ENCODE data around the gene MUC20.
"Not testable (repeated sequence)": the region's sequence is repeated elsewhere in the genome, so short reads cannot be mapped to it uniquely, and the experiment has no call there.

The MUC20 gene

DNA sequence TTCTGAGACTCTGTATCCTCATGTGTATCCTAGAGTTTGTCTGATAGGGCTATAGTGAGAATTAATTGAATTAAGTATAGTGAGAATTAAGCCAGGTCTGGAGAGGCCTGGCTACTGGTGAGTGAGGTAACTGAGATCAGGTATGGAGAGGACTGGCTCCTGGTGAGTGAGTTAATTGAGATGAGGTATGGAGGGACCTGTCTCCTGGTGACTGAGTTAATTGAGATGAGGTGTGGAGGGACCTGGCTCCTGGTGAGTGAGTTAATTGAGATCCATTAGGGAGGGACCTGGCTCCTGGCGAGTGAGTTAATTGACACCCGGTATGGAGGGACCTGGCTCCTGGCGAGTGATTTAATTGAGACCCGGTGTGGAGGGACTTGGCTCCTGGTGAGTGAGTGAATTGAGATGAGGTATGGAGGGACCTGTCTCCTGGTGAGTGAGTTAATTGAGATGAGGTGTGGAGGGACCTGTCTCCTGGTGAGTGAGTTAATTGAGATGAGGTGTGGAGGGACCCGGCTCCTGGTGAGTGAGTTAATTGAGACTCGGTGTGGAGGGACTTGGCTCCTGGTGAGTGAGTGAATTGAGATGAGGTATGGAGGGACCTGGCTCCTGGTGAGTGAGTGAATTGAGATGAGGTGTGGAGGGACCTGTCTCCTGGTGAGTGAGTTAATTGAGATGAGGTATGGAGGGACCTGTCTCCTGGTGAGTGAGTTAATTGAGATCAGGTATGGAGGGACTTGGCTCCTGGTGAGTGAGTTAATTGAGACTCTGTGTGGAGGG, 10.5 kb upstream of the MUC20 start:
- not testable (repeated sequence) for DNase-seq (ENCODE audit: low read depth in 2 of 2)

DNA sequence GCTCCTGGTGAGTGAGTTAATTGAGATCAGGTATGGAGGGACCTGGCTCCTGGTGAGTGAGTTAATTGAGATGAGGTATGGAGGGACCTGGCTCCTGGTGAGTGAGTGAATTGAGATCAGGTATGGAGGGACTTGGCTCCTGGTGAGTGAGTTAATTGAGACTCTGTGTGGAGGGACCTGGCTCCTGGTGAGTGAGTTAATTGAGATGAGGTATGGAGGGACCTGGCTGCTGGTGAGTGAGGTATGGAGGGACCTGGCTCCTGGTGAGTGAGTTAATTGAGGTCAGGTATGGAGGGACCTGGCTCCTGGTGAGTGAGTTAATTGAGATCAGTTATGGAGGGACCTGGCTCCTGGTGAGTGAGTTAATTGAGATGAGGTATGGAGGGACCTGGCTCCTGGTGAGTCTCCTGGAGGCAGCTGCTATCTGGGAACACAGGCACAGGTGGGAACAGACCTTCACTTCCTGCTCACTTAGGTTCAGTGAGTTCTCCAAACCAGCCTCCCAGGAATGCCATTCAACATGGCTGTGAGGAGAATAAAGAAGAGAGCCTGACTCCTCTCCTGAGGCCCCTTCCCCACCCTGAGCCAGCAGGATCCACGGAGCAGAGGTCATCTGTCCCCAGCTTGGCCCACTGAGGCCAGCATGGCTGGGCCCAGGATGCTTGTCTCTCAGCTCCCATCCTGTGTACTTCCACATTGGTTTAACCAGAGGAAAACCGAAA, 9.5 kb upstream of the MUC20 start:
- DNase-seq (ENCODE audit: low read depth in 2 of 2): not testable (repeated sequence)

DNA sequence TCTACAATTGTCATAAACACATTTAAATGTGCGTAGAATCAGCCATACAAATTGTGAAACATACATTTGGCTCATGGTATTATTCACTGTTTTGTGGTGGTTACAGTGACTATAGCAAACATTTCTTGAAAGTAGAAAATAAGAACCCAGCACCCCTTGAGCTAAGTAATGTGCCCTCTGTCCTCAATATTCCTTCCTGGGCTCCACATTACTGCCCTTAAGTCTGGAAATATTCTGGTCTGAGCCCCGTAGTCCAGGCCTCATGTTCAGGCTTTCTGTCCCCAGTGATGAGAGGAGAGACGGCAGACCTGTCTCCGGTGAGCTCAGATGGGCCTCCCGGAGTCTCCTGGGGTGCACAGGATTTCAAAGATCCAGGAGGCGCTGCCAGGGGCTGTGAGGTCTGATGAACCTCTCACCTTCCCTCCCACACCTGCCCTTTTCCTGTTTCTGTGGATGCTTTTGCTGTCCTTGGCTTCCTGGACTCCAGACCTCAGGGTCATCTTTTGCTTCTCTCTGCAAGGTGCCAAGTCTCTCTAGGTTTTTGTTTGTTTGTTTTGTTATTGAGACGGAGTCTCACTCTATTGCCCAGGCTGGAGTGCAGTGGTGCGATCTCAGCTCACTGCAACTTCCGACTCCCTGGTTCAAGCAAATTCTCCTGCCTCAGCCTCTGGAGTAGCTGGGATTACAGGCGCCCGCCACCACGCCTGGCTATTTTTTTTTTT, 8.8 kb upstream of the MUC20 start:
- no peak for DNase-seq (ENCODE audit: low read depth in 2 of 2)

DNA sequence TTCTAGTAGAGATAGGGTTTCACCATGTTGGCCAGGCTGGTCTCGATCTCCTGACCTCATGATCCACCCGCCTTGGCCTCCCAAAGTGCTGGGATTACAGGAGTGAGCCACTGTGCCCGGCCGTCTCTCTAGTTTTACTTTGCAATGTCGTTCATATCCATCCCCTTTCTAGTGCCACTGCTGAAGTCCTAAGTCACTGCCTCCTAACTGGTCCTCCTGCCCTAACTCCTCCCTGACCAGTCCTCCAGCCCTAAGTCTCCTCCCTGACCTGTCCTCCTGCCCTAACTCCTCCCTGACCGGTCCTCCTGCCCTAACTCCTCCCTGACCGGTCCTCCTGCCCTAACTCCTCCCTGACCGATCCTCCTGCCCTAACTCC, 8.3 kb upstream of the MUC20 start:
- not testable (repeated sequence) for DNase-seq (ENCODE audit: low read depth in 2 of 2)

DNA sequence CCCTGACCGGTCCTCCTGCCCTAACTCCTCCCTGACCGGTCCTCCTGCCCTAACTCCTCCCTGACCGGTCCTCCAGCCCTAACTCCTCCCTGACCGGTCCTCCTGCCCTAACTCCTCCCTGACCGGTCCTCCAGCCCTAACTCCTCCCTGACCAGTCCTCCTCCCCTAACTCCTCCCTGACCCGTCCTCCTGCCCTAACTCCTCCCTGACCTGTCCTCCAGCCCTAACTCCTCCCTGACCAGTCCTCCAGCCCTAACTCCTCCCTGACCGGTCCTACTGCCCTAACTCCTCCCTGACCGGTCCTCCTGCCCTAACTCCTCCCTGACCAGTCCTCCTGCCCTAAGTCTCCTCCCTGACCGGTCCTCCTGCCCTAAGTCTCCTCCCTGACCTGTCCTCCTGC, 7.6 kb upstream of the MUC20 start:
- DNase-seq (ENCODE audit: low read depth in 2 of 2): not testable (repeated sequence)

DNA sequence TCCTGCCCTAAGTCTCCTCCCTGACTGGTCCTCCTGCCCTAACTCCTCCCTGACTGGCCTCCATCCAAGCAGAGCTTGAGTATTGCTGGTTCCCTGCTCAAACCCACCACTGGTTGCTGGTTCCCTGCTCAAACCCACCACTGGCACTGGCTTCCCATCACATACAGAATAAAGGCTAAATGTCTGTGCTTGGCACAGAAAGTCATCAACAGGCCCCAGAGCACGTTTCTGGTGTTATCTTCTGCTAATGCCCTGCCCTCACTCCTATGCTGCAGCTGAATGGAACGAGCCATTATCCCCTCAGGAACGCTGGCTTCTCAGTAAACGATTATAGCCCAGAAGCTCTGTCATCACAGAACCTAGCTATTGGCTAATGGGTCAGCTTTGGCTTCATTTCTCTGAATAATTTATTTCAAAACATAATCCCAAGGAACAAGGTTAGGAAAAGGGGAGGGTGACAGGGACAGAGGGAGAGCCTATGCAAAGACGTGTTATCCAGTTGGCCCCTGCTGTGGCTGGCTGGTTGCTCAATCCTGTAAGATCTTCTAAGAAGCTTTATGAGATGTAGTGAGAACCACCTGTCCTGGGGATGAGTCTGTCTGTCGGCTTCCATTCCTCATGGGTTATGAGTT, 6.3 kb upstream of the MUC20 start:
- DNase-seq (ENCODE audit: low read depth in 2 of 2): no peak

DNA sequence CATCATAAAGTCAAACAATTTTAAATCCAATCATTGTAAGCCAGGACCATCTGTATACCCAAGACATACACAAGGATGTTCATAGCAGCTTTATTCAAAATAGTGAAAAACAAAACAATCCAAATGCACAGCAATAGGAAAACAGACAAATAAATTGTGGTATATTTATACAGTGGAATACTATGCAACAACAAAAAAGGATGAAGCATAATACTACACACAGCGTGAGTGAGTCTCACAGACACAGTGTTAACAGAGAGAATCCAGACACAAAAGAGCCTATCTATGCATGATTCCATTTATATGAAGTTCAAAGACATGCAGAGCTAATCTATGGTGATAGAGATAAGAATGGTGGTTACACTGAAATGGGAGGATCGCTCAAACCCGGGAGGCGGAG, 5.6 kb upstream of the MUC20 start:
- DNase-seq (ENCODE audit: low read depth in 2 of 2): no peak

DNA sequence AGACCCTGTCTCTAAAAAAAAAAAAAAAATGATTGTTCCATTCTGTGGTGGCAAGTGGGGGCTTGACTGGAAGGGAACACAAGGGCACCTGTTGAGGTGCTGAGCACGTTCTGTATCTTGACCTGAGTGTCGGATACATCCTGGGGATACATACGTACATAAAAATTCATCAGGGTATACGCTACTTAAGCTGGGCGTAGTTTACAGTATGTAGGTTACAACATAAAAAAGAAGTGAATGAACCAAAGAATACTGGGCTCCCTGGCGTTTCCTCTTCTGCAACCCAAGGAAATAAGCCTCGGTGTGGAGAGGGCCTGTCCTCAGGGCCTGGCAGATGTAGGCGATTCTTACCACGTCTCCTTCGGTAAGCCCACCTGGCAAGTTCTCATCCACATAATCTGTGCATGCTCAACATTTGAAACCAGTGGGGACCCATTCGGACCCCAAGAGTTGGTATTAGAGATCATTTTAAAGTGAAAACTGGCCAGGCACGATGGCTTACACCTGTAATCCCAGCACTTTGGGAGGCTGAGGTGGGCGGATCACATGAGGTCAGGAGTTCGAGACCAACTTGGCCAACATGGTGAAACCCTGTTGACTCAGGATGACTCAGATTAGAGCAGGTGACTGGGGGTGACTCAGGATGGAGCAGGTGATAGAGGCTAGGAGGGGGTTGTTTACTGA, 5.1 kb upstream of the MUC20 start:
- peak in 1 of 2 donors; percentile 9 for DNase-seq (ENCODE audit: low read depth in 2 of 2)

DNA sequence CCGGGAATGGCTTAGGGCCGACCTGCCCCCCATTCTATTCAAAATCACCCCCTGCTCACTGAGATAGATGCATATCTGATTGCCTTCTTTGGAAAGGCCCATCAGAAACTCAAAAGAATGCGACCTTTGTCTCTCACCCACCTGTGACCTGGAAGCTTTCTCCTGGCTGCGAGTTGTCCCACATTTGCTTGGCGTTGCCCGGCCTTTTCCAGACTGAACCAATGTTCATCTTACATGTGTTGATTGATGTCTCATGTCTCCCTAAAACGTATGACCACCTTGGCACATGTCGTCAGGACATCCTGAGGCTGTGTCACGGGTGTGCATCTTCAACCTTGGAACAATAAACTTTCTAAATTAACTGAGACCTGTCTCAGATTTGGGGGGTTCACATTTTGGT, 3.4 kb upstream of the MUC20 start:
- DNase-seq (ENCODE audit: low read depth in 2 of 2): no peak

DNA sequence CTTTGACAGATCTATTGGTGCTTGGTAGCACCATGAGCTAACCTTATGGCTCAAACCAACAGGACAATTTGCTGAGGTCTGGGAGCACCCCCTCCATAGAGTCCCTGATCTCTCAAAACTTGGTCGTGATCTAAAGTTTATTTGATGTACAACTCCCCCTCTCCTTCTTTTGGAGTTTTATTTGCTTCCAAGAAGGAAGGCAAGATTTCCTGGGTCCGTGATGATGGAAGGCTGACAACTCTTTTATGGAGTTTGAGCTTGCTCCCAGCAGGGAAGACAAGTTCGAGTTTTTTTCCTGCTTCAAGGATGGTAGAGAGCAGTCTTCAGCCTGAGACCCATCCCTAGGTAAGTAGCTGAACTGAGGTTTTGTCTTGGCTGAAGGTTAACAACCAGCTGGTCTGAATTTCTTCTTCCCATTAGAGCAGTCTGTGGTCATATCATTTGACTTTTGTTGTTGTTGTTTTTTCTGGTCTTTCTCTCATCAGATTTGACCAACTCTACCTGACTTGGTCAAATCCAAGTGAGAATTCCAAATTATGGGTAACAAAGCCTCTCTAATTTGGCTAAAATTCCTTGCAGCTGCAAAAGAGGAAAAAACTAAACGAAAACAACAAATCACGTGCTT, 2.8 kb upstream of the MUC20 start:
- no peak for DNase-seq (ENCODE audit: low read depth in 2 of 2)

DNA sequence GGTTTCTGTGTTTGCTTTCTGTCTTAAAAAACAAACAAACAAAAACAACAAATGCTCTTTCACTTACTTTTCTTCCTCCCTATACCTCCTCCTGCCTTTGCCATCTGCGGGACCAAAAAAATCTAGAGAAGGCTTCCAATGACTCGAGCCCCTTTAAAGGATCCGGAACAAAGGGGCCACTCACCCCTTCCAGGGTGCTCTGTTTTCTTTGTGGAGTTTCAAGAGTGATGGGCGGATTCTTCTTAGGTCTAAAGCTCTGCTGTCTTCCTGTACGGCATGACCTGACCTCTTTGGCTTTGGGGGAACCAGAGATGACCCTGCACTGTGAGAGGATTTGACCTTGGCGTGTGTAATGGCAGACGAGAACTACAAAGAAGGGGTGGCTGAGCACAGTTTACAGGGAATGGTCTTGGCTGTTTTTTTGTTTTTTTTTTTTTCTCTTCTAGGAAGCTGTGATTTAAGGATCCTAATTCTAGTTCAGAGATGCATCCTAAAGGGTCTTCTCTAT, 2.2 kb upstream of the MUC20 start:
- no peak for DNase-seq (ENCODE audit: low read depth in 2 of 2)

DNA sequence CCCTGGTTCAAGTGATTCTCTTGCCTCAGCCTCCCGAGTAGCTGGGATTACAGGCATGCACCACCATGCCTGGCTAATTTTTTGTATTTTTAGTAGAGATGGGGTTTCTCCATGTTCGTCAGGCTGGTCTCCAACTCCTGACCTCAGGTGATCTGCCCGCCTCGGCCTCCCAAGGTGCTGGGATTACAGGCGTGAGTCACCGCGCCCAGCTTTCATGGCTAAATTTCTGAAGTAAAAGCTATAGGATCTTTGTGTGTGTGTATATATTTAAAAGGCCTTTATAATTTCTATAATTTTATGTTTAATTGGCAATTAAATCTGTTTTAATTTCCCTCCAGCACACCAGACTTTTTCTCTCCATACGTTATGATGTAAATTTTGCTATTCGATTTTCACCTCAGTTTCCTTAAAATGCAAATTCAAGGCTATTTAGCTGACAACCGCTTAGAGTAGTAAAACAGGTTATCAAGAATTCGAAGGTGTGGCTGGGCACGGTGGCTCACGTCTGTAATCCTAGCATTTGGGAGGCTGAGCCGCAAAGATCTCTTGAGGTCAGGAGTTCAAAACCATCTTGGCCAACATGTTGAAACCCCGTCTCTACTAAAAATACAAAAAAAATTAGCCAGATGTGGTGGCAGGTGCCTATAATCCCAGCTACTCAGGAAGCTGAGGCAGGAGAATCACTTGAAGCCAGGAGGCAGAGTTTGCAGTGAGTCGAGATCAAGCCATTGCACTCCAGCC, 1.1 kb upstream of the MUC20 start:
- DNase-seq (ENCODE audit: low read depth in 2 of 2): not testable (repeated sequence)

DNA sequence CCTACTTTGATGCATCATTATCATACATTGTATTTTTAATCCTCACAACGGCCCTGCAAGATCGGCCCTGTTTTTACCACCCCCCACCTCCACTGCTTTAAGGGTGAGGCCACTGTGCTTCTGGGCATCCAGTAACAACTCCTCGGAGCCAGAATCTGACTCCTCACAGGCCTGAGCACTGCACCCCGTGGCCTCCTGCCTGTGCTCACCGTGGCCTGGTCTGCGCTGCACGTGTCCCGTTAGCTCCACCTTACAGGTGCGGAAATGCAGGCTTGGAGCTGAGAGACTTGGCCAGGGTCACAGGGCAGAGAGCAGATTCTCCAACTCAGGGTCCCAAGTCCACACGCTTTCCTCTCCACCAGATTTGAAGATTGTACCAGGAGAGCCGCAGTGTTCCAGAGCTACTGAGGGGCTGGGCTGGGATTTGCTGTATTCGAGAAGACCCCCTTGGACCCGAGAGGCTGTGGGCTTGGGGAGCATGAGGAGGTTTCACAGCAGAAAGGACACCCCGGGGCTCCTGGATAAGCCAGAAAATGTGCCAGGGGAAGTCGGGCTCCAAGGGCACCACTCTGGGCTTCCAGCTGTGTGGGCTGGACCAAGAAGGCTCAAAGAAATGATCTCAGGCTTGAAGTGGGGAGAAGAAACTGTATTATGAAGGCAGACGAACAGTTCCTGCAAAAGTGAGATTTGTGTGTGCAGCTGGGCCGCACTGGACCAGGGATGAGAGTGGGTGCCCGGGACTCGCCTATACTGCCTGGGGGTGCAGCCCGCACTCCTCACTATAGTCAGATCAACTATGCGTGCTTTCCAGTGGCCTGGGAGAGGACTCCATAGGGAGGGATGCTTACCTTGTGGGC, 1.6 kb downstream of the MUC20 start:
- DNase-seq (ENCODE audit: low read depth in 2 of 2): not testable (repeated sequence)

DNA sequence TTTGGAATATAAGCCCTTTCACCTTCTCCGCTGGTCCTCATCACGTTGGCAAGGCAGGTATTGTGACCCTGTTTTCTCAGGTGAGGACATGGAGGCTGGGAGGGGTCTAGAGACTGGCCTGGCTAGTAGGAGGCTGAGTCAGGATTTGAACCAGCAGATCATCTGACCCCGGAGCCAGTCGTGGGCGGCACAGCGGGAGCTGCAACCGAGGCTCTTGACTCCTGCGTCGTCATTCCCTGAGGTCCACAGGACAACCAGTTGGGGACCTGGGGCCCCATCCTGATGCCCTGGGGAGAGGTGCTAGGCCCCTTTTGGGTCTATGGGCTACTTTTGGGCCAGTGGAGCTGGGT, 2.2 kb downstream of the MUC20 start:
- DNase-seq (ENCODE audit: low read depth in 2 of 2): not testable (repeated sequence)

DNA sequence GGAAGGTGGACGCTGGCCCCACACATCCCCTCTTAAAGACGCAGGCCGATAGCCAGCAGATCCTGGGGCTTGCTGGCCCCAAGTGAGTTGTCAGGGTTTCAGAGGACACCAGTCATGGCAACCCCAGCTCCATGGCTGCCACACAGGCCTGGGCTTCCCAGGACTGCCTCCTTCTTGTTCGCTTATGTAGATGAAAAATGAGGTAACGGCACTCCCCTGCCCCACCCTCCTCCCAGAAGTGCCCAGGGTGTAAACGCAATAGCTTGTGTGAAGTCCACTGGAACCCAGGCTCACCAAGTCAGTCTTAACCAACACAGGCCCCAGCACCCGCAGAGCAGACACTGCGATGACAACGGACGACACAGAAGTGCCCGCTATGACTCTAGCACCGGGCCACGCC, 3.6 kb downstream of the MUC20 start:
- not testable (repeated sequence) for DNase-seq (ENCODE audit: low read depth in 2 of 2)

DNA sequence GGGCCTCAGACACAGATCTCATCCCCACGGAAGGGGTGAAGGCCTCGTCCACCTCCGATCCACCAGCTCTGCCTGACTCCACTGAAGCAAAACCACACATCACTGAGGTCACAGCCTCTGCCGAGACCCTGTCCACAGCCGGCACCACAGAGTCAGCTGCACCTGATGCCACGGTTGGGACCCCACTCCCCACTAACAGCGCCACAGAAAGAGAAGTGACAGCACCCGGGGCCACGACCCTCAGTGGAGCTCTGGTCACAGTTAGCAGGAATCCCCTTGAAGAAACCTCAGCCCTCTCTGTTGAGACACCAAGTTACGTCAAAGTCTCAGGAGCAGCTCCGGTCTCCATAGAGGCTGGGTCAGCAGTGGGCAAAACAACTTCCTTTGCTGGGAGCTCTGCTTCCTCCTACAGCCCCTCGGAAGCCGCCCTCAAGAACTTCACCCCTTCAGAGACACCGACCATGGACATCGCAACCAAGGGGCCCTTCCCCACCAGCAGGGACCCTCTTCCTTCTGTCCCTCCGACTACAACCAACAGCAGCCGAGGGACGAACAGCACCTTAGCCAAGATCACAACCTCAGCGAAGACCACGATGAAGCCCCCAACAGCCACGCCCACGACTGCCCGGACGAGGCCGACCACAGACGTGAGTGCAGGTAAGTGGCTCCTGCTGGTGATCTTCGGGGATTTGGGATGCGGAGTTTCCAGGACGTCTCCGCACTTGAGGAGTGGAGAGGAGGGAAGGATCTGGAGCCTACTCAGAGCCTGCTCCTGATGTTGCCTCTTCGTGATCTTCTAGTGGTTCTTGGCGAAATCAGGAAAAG, 5.3 kb downstream of the MUC20 start:
- not testable (repeated sequence) for DNase-seq (ENCODE audit: low read depth in 2 of 2)

DNA sequence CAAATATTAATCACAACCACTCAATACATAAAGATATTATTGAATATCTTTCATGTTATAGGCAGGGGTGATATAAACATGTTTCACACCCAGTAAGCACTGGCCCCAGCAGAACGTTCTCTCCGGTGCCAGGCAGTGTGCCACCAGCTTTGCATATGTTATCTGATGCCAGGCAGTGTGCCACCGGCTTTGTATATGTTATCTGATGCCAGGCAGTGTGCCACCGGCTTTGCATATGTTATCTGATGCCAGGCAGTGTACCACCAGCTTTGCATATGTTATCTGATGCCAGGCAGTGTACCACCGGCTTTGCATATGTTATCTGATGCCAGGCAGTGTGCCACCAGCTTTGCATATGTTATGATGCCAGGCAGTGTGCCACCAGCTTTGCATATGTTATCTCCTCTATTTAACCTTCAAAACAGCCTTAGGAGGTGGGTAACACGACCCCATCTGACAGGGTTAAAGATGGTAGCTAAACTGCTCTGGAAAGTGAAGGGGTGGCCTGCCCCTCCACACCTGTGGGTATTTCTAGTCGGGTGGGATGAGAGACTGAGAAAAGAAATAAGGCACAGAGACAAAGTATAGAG, 6.9 kb downstream of the MUC20 start:
- DNase-seq (ENCODE audit: low read depth in 2 of 2): no peak

DNA sequence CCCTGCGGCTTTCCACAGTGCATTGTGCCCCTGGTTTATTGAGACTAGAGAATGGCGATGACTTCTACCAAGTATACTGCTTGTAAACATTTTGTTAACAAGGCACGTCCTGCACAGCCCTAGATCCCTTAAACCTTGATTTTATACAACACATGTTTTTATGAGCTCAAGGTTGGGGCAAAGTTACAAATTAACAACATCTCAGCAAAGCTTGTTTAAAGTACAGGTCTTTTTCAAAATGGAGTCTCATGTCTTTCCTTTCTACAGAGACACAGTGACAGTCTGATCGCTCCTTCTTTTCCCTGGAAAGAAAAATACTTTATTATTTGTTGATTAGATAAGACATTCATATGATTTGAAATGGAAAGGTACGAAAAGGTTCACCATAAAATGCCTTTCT, 8.0 kb downstream of the MUC20 start:
- not testable (repeated sequence) for DNase-seq (ENCODE audit: low read depth in 2 of 2)
